PC-9 (cell line): Measurements from ENCODE around the gene TEAD3.

ENCODE experiments used
- EZH2 ChIP-seq: fragments of 200-600 bp; sonication (generic); IDR thresholded peaks from 2 replicates; pipeline ENCODE4 v1.8.0; 2017; ENCODE audit warnings: antibody characterized with exemption, low read depth
- TF ChIP-seq, protein P1 (sequence below): fragments of 200-600 bp; sonication (generic); conservative IDR thresholded peaks from 2 replicates; pipeline ENCODE4 v1.6.1; 2017; ENCODE audit warnings: mixed run types, antibody characterized with exemption, mild to moderate bottlenecking, moderate library complexity

DNA sequence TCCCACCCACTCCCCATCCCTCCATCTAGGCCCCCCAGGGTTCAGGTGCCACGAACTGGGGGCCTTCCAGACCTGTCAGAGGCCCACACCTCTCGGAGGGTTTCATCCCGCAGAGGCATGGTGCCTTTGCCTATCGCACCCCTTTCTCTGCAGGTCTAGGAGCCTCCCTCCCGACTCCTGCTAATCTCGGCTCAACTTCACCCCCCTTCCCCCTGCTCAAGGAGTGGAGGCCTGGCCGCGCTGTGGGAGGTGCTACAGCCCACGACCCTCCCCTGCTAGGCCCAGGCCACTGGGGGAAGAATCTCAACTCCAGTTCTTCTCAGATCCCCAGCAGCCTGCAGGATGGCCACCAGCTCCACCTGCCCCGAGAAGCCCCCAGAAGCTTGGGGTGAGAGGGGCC is 15.9 kb upstream of the TEAD3 start, which contains the start of gene TULP1:
- TF ChIP-seq, protein P1, sequence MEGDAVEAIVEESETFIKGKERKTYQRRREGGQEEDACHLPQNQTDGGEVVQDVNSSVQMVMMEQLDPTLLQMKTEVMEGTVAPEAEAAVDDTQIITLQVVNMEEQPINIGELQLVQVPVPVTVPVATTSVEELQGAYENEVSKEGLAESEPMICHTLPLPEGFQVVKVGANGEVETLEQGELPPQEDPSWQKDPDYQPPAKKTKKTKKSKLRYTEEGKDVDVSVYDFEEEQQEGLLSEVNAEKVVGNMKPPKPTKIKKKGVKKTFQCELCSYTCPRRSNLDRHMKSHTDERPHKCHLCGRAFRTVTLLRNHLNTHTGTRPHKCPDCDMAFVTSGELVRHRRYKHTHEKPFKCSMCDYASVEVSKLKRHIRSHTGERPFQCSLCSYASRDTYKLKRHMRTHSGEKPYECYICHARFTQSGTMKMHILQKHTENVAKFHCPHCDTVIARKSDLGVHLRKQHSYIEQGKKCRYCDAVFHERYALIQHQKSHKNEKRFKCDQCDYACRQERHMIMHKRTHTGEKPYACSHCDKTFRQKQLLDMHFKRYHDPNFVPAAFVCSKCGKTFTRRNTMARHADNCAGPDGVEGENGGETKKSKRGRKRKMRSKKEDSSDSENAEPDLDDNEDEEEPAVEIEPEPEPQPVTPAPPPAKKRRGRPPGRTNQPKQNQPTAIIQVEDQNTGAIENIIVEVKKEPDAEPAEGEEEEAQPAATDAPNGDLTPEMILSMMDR = no peak
- TF ChIP-seq EZH2 = no peak
